ENCODE data around the gene TGOLN2. TPM values are rescaled to one million over a fixed set of nuclear protein-coding genes. Genes with fewer than 3 reads are reported as not detected.

TGOLN2 gene
- total RNA-seq, 1 experiment from 2014 or later = 56.0 TPM

GRCh38 chr2:85323351-85323987, 4.3 kb downstream of the TGOLN2 start:
- no peaks in the 10 kb centered on the region for H3K9me3 ChIP-seq (ENCODE audit: low read depth, low read length, poor library complexity, severe bottlenecking)
- H3K27me3 ChIP-seq (replicated peaks; ENCODE audit: insufficient read depth, low read depth, low read length, poor library complexity) = no peaks in the 10 kb centered on the region
- DNase-seq (ENCODE audit: low spot score) = no peak
- peaks cover 10% of the 10 kb centered on the region for H3K4me1 ChIP-seq (ENCODE audit: insufficient read depth, low read length, poor library complexity, severe bottlenecking)
- ChIA-PET CTCF (no interaction called here), POLR2A (ENCODE audit: low non-redundant PET) (interaction anchor here (0.5 kb wide), 1 partner anchor 14 kb away, joined by 3 read pairs; no protein-coding TSS in a partner anchor)
- BruUV-seq (replicated peaks) = no TSS peak
- H3K36me3 ChIP-seq (ENCODE audit: insufficient read depth, low read length, poor library complexity, severe bottlenecking) = peaks cover 44% of the 10 kb centered on the region
- intact Hi-C loops (cut with micrococcal nuclease; ENCODE audit: unreplicated experiment) = loop anchor here (10.0 kb wide), 1 partner anchor 221 kb away; no protein-coding TSS in a partner anchor
- no peak overlapping the region for H3K27ac ChIP-seq (ENCODE audit: low read depth, low read length, poor library complexity, severe bottlenecking)
- TF ChIP-seq CTCF (conservative IDR thresholded peaks at IDR 0.05; ENCODE audit: low read depth, low read length) (no peak), EZH2 (IDR thresholded peaks at IDR 0.05; ENCODE audit: borderline replicate concordance, low read depth, low read length, poor library complexity, severe bottlenecking) (no peak)
- H3K4me3 ChIP-seq (ENCODE audit: low read depth, low read length, poor library complexity, severe bottlenecking) = no peak overlapping the region

GRCh38 chr2:85319796-85320195, 8.0 kb downstream of the TGOLN2 start:
- H3K4me3 ChIP-seq (ENCODE audit: low read depth, low read length, poor library complexity, severe bottlenecking) = no peak overlapping the region
- intact Hi-C loops (cut with micrococcal nuclease; ENCODE audit: unreplicated experiment) = loop anchor here (10.0 kb wide), 1 partner anchor 225 kb away; no protein-coding TSS in a partner anchor

More at GRCh38 chr2:85319796-85320195, 8.0 kb downstream of the TGOLN2 start:
- no peaks in the 10 kb centered on the region for H3K27me3 ChIP-seq (replicated peaks; ENCODE audit: insufficient read depth, low read depth, low read length, poor library complexity)
- H3K27ac ChIP-seq (ENCODE audit: low read depth, low read length, poor library complexity, severe bottlenecking) = no peak overlapping the region
- POLR2A ChIA-PET (ENCODE audit: low non-redundant PET) = interaction anchor here (0.6 kb wide), 1 partner anchor 498 kb away, joined by 4 read pairs; no protein-coding TSS in a partner anchor
- peaks cover 41% of the 10 kb centered on the region for H3K36me3 ChIP-seq (ENCODE audit: insufficient read depth, low read length, poor library complexity, severe bottlenecking)
- no peaks in the 10 kb centered on the region for H3K4me1 ChIP-seq (ENCODE audit: insufficient read depth, low read length, poor library complexity, severe bottlenecking)
- TF ChIP-seq CTCF (conservative IDR thresholded peaks at IDR 0.05; ENCODE audit: low read depth, low read length) (no peak), EZH2 (IDR thresholded peaks at IDR 0.05; ENCODE audit: borderline replicate concordance, low read depth, low read length, poor library complexity, severe bottlenecking) (no peak)
- no TSS peak for BruUV-seq (replicated peaks)
- H3K9me3 ChIP-seq (ENCODE audit: low read depth, low read length, poor library complexity, severe bottlenecking) = no peaks in the 10 kb centered on the region
- CTCF ChIA-PET = no interaction called here
- DNase-seq (ENCODE audit: low spot score) = no peak

All from A673 (cell line).